ENCODE data around the gene CWH43.

DNA sequence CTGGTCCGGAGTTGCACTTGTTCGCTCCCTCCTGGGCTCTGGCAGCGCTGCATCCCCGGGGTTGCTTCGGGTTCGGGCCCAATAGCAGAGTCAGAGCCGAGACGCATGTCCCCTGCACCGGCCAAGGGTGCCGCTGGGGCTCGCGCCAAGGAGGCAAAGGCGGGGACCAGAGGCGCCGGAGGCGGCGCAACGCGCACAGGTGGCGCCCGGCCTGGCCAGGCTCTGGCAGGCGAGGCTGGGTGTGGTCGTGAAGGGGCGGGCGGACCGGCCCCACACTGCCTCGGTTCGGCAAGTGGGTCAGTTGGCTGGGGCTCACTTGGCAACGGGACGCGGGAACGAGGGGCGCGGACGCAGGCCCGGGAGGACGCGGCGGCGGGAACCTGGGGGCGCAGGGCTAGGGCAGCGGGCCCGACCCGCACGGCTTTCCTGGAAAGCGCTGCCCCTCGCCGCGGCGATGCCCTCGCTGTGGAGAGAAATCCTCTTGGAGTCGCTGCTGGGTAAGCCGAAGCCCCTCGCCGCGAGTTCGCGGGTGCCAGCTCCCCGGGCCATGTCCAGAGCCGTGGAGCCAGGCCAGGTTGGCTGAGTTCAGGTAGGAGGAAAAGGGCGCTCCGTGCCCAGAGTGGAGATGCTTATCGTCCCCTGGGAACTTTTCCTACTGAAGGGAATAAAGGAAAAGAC, at the start of gene CWH43:
- no peak for TF ChIP-seq POLR2A (IDR thresholded peaks at IDR 0.05)
- TF ChIP-seq, protein P1, sequence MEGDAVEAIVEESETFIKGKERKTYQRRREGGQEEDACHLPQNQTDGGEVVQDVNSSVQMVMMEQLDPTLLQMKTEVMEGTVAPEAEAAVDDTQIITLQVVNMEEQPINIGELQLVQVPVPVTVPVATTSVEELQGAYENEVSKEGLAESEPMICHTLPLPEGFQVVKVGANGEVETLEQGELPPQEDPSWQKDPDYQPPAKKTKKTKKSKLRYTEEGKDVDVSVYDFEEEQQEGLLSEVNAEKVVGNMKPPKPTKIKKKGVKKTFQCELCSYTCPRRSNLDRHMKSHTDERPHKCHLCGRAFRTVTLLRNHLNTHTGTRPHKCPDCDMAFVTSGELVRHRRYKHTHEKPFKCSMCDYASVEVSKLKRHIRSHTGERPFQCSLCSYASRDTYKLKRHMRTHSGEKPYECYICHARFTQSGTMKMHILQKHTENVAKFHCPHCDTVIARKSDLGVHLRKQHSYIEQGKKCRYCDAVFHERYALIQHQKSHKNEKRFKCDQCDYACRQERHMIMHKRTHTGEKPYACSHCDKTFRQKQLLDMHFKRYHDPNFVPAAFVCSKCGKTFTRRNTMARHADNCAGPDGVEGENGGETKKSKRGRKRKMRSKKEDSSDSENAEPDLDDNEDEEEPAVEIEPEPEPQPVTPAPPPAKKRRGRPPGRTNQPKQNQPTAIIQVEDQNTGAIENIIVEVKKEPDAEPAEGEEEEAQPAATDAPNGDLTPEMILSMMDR (IDR thresholded peaks at IDR 0.05): no peak

All from breast epithelium (tissue), 3 donors.